Keratinocyte (primary cell): ENCODE measurements around the gene ABCG1.

Source experiments
- EZH2 ChIP-seq: IDR thresholded peaks from one replicate; pipeline ENCODE4 v1.6.1; 2012; ENCODE audit warnings: inconsistent platforms, mild to moderate bottlenecking, low read length, moderate library complexity
- TF ChIP-seq, protein P1 (sequence below), 3 experiments: IDR thresholded peaks in 1 of 3; conservative IDR thresholded peaks in 1 of 3; optimal IDR thresholded peaks in 1 of 3; 2 replicates in 2 of 3; 3 replicates in 1 of 3; pipeline versions ENCODE3 to v1.5.1; 2011; ENCODE audit warnings: low read length in 3 of 3, mild to moderate bottlenecking in 3 of 3, moderate library complexity in 2 of 3, control low read depth in 1 of 3, inconsistent platforms in 1 of 3; ENCODE audit not compliant: insufficient read depth in 2 of 3; ENCODE audit errors: extremely low read depth in 1 of 3

DNA sequence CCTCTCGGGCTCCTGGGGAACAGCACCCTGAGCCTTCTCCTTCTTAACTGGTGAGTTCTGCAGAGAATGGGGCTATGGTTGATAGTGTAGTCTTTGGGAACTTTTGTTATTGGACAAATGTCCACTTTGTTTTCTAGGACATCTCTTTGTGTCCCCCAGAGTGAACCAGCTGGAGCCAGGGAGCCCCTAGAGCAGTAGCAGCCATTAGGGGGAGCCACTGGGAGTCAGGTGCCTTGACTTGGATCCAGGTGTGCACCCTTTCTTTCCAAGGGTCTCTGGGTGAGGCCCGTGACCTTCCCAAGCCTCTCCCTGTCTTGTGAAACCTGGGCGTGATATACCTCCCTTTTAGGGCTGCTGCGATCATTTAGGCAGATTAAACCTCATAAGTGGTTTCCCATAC lies 36.9 kb downstream of the ABCG1 start:
- TF ChIP-seq, protein P1, sequence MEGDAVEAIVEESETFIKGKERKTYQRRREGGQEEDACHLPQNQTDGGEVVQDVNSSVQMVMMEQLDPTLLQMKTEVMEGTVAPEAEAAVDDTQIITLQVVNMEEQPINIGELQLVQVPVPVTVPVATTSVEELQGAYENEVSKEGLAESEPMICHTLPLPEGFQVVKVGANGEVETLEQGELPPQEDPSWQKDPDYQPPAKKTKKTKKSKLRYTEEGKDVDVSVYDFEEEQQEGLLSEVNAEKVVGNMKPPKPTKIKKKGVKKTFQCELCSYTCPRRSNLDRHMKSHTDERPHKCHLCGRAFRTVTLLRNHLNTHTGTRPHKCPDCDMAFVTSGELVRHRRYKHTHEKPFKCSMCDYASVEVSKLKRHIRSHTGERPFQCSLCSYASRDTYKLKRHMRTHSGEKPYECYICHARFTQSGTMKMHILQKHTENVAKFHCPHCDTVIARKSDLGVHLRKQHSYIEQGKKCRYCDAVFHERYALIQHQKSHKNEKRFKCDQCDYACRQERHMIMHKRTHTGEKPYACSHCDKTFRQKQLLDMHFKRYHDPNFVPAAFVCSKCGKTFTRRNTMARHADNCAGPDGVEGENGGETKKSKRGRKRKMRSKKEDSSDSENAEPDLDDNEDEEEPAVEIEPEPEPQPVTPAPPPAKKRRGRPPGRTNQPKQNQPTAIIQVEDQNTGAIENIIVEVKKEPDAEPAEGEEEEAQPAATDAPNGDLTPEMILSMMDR (optimal IDR thresholded peaks at IDR 0.05 in 1 of 3, IDR thresholded peaks at IDR 0.05 in 1 of 3, conservative IDR thresholded peaks at IDR 0.05 in 1 of 3; ENCODE audit: extremely low read depth in 1 of 3, insufficient read depth in 2 of 3, low read length in 3 of 3), result peak in 1 of 3 experiments; percentile 9
- TF ChIP-seq EZH2, result no peak
